Thymus (tissue), 11 donors: ENCODE results near the gene DOCK9. TPM values are rescaled to one million over a fixed set of nuclear protein-coding genes. Genes with fewer than 3 reads are reported as not detected.

Experiments
- DNase-seq, 9 donors: peaks; one replicate each; pipeline ENCODE4 v3.0.0-alpha.2; 2013; ENCODE audit warnings: low spot score in 9 of 9, low read depth in 6 of 9, missing footprints in 1 of 9
- H3K27ac ChIP-seq, 2 donors: one replicate each; pipeline ENCODE4 v1.5.1; 2013; ENCODE audit warnings: control low read depth in 1 of 2, low read depth in 1 of 2, low read length in 1 of 2, mild to moderate bottlenecking in 1 of 2, moderate library complexity in 1 of 2
- H3K27me3 ChIP-seq, 2 donors: one replicate each; pipeline ENCODE4 v1.5.1; 2013; ENCODE audit warnings: low read length in 1 of 2; ENCODE audit not compliant: control insufficient read depth in 2 of 2, insufficient read depth in 1 of 2
- H3K36me3 ChIP-seq, 2 donors: one replicate each; pipeline ENCODE4 v1.5.1; 2013; ENCODE audit warnings: low read length in 1 of 2, mild to moderate bottlenecking in 1 of 2, moderate library complexity in 1 of 2; ENCODE audit not compliant: control insufficient read depth in 2 of 2, insufficient read depth in 2 of 2
- H3K4me1 ChIP-seq, 2 donors: one replicate each; pipeline ENCODE4 v1.5.1; 2013; ENCODE audit warnings: low read length in 2 of 2; ENCODE audit not compliant: control insufficient read depth in 2 of 2, insufficient read depth in 2 of 2
- H3K4me3 ChIP-seq, 2 donors: one replicate each; pipeline ENCODE4 v1.5.1; 2013; ENCODE audit warnings: low read length in 2 of 2, control low read depth in 1 of 2, mild to moderate bottlenecking in 1 of 2
- H3K9me3 ChIP-seq, 2 donors: one replicate each; pipeline ENCODE4 v1.5.1; 2013; ENCODE audit warnings: low read length in 1 of 2, mild to moderate bottlenecking in 1 of 2; ENCODE audit not compliant: control insufficient read depth in 2 of 2, insufficient read depth in 1 of 2
- WGBS: extraction: QIAGEN DNeasy Blood & Tissue Kit; methylation state at CpG from one replicate; pipeline ENCODE4 v1.1.7; 2013; 5-methylcytosine and 5-hydroxymethylcytosine counted together
- polyA plus RNA-seq: library from polyadenylated mRNA; stranded (reverse); fragments of 200-250 nt; gene quantifications from one replicate; pipeline ENCODE4 v1.2.3, GENCODE V29; 2013
- total RNA-seq: library from RNA; stranded (reverse); fragments of 120-200 nt; gene quantifications from one replicate; pipeline ENCODE4 v1.2.4, GENCODE V29; 2013
- donor health status: healthy.

DOCK9 gene
- total and polyA plus RNA-seq, 2 donors: 34.0 to 37.9 TPM

GRCh38 chr13:98875146-98875729 lies 102.6 kb downstream of the DOCK9 start:
- 97% methylated on average over 1 of the region's 1 CpG for WGBS
- no peaks in the 10 kb centered on the region for H3K27me3 ChIP-seq
- H3K4me1 ChIP-seq: peaks cover 27 to 41% of the 10 kb centered on the region in 2 donors
- H3K27ac ChIP-seq: no peak overlapping the region
- no peak overlapping the region for H3K4me3 ChIP-seq
- peaks cover 10 to 36% of the 10 kb centered on the region in 2 donors for H3K36me3 ChIP-seq
- no peak for DNase-seq
- H3K9me3 ChIP-seq: peaks cover 4 to 11% of the 10 kb centered on the region in 2 donors

- Histone ChIP-seq H3K4me3 (no peak overlapping the region), H3K9me3 (peaks cover 4 to 11% of the 10 kb centered on the region in 2 donors), H3K27ac (no peak overlapping the region), H3K4me1 (peaks cover 23 to 32% of the 10 kb centered on the region in 2 donors), H3K36me3 (peaks cover 10 to 36% of the 10 kb centered on the region in 2 donors), H3K27me3 (no peaks in the 10 kb centered on the region)
- WGBS: 88% methylated on average over 2 of the region's 2 CpGs
- no peak for DNase-seq
Measured at GRCh38 chr13:98874029-98874397, 103.9 kb downstream of the DOCK9 start.

- WGBS: 97% methylated on average over 3 of the region's 3 CpGs
- DNase-seq: no peak
- peaks cover 4 to 11% of the 10 kb centered on the region in 2 donors for H3K9me3 ChIP-seq
- no peak overlapping the region for H3K27ac ChIP-seq
- no peak overlapping the region for H3K4me3 ChIP-seq
- peaks cover 18 to 27% of the 10 kb centered on the region in 2 donors for H3K4me1 ChIP-seq
- no peaks in the 10 kb centered on the region for H3K27me3 ChIP-seq
- H3K36me3 ChIP-seq: peaks cover 9 to 37% of the 10 kb centered on the region in 2 donors
Measured at GRCh38 chr13:98873377-98874028, 104.4 kb downstream of the DOCK9 start.

GRCh38 chr13:98871727-98872126 lies 106.1 kb downstream of the DOCK9 start:
- no peak for DNase-seq
- Histone ChIP-seq H3K27me3 (no peaks in the 10 kb centered on the region), H3K4me1 (peaks cover 7 to 21% of the 10 kb centered on the region in 2 donors), H3K27ac (no peak overlapping the region), H3K4me3 (no peak overlapping the region), H3K36me3 (peaks cover 6 to 39% of the 10 kb centered on the region in 2 donors), H3K9me3 (peaks cover 4 to 11% of the 10 kb centered on the region in 2 donors)
- WGBS: 94% methylated on average over 13 of the region's 13 CpGs

- Histone ChIP-seq H3K4me1 (peaks cover 7 to 16% of the 10 kb centered on the region in 2 donors), H3K9me3 (peaks cover 4 to 11% of the 10 kb centered on the region in 2 donors), H3K36me3 (peaks cover 16 to 42% of the 10 kb centered on the region in 2 donors), H3K27ac (no peak overlapping the region), H3K4me3 (no peak overlapping the region), H3K27me3 (no peaks in the 10 kb centered on the region)
- DNase-seq: no peak
- 95% methylated on average over 6 of the region's 6 CpGs for whole genome bisulfite sequencing
Measured at GRCh38 chr13:98869408-98870090, 108.3 kb downstream of the DOCK9 start.

- Histone ChIP-seq H3K4me3 (no peak overlapping the region), H3K9me3 (peaks cover 4 to 11% of the 10 kb centered on the region in 2 donors), H3K36me3 (peaks cover 16 to 43% of the 10 kb centered on the region in 2 donors), H3K4me1 (peaks cover 7 to 16% of the 10 kb centered on the region in 2 donors), H3K27ac (no peak overlapping the region), H3K27me3 (no peaks in the 10 kb centered on the region)
- WGBS: 98% methylated on average over 3 of the region's 3 CpGs
- DNase-seq: no peak
Measured at GRCh38 chr13:98868932-98869331, 108.9 kb downstream of the DOCK9 start.

GRCh38 chr13:98866882-98867281 lies 111.0 kb downstream of the DOCK9 start:
- Histone ChIP-seq H3K27ac (no peak overlapping the region), H3K36me3 (peaks cover 20 to 41% of the 10 kb centered on the region in 2 donors), H3K4me1 (peaks cover 7 to 14% of the 10 kb centered on the region in 2 donors), H3K4me3 (no peak overlapping the region), H3K9me3 (no peaks in the 10 kb centered on the region), H3K27me3 (no peaks in the 10 kb centered on the region)
- 97% methylated on average over 1 of the region's 1 CpG for WGBS
- no peak for DNase-seq

- Histone ChIP-seq H3K4me1 (no peaks in the 10 kb centered on the region), H3K27me3 (no peaks in the 10 kb centered on the region), H3K9me3 (no peaks in the 10 kb centered on the region), H3K36me3 (peaks cover 29 to 35% of the 10 kb centered on the region in 2 donors), H3K27ac (no peak overlapping the region), H3K4me3 (no peak overlapping the region)
- DNase-seq: no peak
- 79% methylated on average over 6 of the region's 6 CpGs for WGBS
Measured at GRCh38 chr13:98860491-98860890, 117.4 kb downstream of the DOCK9 start.

GRCh38 chr13:98858191-98858590 lies 119.7 kb downstream of the DOCK9 start:
- peaks cover 34 to 44% of the 10 kb centered on the region in 2 donors for H3K36me3 ChIP-seq

More at GRCh38 chr13:98858191-98858590, 119.7 kb downstream of the DOCK9 start:
- no peaks in the 10 kb centered on the region for H3K27me3 ChIP-seq
- no peaks in the 10 kb centered on the region for H3K4me1 ChIP-seq
- no peaks in the 10 kb centered on the region for H3K9me3 ChIP-seq
- DNase-seq: no peak
- no peak overlapping the region for H3K27ac ChIP-seq
- no peak overlapping the region for H3K4me3 ChIP-seq
- WGBS: 97% methylated on average over 4 of the region's 4 CpGs
